ENCODE measurements around the gene LDLRAD2. TPM values are rescaled to one million over a fixed set of nuclear protein-coding genes. Genes with fewer than 3 reads are reported as not detected.

LDLRAD2 gene
- total and polyA plus RNA-seq, 2 of the 8 experiments (the other 6 are each of a cell fraction or from before 2014, with no cell fraction given) = 0.48 to 0.74 TPM

DNA sequence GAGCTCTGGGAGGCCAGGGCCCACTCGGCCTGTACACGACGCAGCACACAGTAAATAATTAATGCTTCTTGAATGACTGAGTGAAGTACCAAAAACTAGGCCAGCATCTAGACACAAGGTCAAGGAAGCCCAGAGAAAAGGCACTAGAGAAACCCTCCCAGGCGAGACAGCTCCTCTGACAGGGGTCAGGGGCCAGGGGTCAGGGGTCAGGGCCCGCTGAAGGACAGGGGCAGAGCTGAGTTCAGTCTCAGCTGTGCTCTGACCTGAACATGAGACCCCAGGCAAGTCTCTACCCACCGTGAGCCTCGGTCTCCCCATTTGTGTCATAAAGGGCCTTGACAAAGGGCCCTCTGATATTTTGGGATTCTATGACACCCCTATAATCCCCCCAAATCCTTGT, 56.4 kb downstream of the LDLRAD2 start:
- Histone ChIP-seq H2BK20ac (ENCODE audit: low read length) (no peak overlapping the region), H3K27me3 (replicated peaks in 1 of 4; ENCODE audit: control insufficient read depth in 3 of 4, extremely low read depth in 1 of 4, insufficient read depth in 3 of 4, low read length in 3 of 4) (no peaks in the 10 kb centered on the region; a peak in 1 of 7 replicates), H3K79me2 (ENCODE audit: control insufficient read depth in 1 of 2, insufficient read depth in 2 of 2, low read length in 2 of 2) (no peaks in the 10 kb centered on the region), H2BK120ac (replicated peaks; ENCODE audit: low read depth, low read length) (no peak overlapping the region), H4K91ac (replicated peaks; ENCODE audit: insufficient read length, low read length) (no peak overlapping the region), H3K27ac (ENCODE audit: low read depth, low read length) (no peak overlapping the region), H3K4me3 (ENCODE audit: extremely low read depth in 1 of 4, insufficient read depth in 2 of 4, low read depth in 3 of 4, low read length in 4 of 4) (no peak overlapping the region), H2BK5ac (ENCODE audit: low read depth, low read length) (no peak overlapping the region), H2BK12ac (ENCODE audit: low read depth, low read length) (no peak overlapping the region), H3K36me3 (ENCODE audit: control insufficient read depth in 2 of 4, insufficient read depth in 4 of 4, low read length in 3 of 4) (peaks cover 8 to 27% (median 25%) of the 10 kb centered on the region in 4 experiments; a peak in 7 of 8 replicates), H3K9me3 (ENCODE audit: insufficient read depth in 2 of 2, low read depth in 1 of 2, low read length in 1 of 2) (no peaks in the 10 kb centered on the region), H3K14ac (ENCODE audit: insufficient read length) (no peak overlapping the region), H2AK5ac (ENCODE audit: low read depth, low read length) (no peak overlapping the region), H3K23me2 (ENCODE audit: low read depth, low read length) (no peaks in the 10 kb centered on the region), H3K4me1 (replicated peaks in 1 of 4; ENCODE audit: control insufficient read depth in 3 of 4, insufficient read depth in 4 of 4, low read length in 3 of 4) (peaks cover 7 to 13% (median 9%) of the 10 kb centered on the region in 4 experiments; a peak in 6 of 7 replicates), H4K20me1 (replicated peaks in 1 of 2; ENCODE audit: control insufficient read depth in 1 of 2, insufficient read depth in 2 of 2, low read length in 2 of 2) (peaks cover 0 to 5% of the 10 kb centered on the region in 2 experiments), H4K8ac (ENCODE audit: extremely low read depth, insufficient read depth, low read length) (no peak overlapping the region), H3K79me1 (ENCODE audit: low read depth, low read length) (no peaks in the 10 kb centered on the region; the same call in 1 of the 2 replicates), H2AFZ (ENCODE audit: low read length) (no peak overlapping the region), H3K18ac (ENCODE audit: extremely low read depth, low read length) (no peak overlapping the region), H3K9ac (replicated peaks in 1 of 4; ENCODE audit: extremely low read depth in 1 of 4, low read depth in 3 of 4, low read length in 3 of 4) (no peak overlapping the region), H3K56ac (replicated peaks; ENCODE audit: insufficient read length, low read depth, low read length) (no peak overlapping the region), H3K23ac (ENCODE audit: insufficient read length) (no peak overlapping the region), H3K4me2 (ENCODE audit: insufficient read depth in 1 of 2, low read depth in 2 of 2, low read length in 2 of 2) (no peak overlapping the region), H2BK15ac (ENCODE audit: low read length) (no peak overlapping the region), H4K5ac (ENCODE audit: insufficient read length, low read depth, low read length) (no peak overlapping the region), H3K4ac (replicated peaks; ENCODE audit: insufficient read length, low read depth, low read length) (no peak overlapping the region)
- DNase-seq (ENCODE audit: low read depth in 1 of 2, low spot score in 2 of 2) (no peak), FAIRE-seq (no peak)
- ChIA-PET CTCF (ENCODE audit: partially characterized antibody) (interaction anchor here (1.1 to 1.5 kb wide), 2 partner anchors 14 to 95 kb away, joined by 3 to 5 read pairs; no protein-coding TSS in a partner anchor), POLR2A (ENCODE audit: partially characterized antibody) (interaction anchor here (1.4 to 1.8 kb wide), 2 partner anchors 12 to 27 kb away, joined by 3 to 4 read pairs; no protein-coding TSS in a partner anchor)
- 93% methylated on average over 7 of the region's 7 CpGs; no CpG with 5 or more reads in 1 of the 2 experiments for WGBS, 2 experiments (ENCODE audit: extremely low coverage in 1 of 2, insufficient coverage in 1 of 2, insufficient read length in 1 of 2, insufficient replicate concordance in 2 of 2, low coverage in 1 of 2, low lambda C conversion rate in 2 of 2, missing lambda C conversion rate in 1 of 2)
- TF ChIP-seq RAD21 (IDR thresholded peaks at IDR 0.05 in 1 of 2, conservative IDR thresholded peaks at IDR 0.05 in 1 of 2; ENCODE audit: low read depth in 2 of 2, low read length in 2 of 2) = no peak
- TF ChIP-seq SP2 (IDR thresholded peaks at IDR 0.05; ENCODE audit: low read length) = no peak
- TF ChIP-seq KDM1A (IDR thresholded peaks at IDR 0.05; ENCODE audit: borderline replicate concordance, low read length) = no peak
- TF ChIP-seq NRF1 (IDR thresholded peaks at IDR 0.05; ENCODE audit: low read depth, low read length) = no peak
- no peak for TF ChIP-seq GABPA (IDR thresholded peaks at IDR 0.05; ENCODE audit: borderline replicate concordance, insufficient read depth, low read length)

Data from H1 (cell line).